ENCODE measurements around the gene ACIN1.

Gene ACIN1

DNA sequence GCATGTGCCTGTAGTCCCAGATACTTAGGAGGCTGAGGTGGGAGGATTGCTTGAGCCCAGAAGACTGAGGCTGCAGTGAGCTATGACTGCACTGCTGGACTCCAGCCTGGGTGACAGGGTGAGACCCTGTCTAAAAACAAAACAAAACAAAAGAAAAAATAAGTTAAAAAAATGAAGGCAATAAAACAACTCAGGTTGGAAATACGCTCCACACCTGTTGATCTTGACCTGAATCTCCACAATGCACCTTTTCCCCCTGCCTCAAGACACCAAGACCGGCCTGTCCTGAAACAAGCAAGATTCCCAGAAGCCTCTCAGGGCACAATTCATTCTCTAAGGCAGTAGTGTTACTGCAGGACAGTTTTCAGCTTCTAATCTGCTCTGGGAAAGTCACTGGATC lies 44.9 kb upstream of the ACIN1 start:
- no peak overlapping the region for H3K4me3 ChIP-seq (ENCODE audit: control insufficient read depth, low read depth, low read length)
- TF ChIP-seq, protein P1, sequence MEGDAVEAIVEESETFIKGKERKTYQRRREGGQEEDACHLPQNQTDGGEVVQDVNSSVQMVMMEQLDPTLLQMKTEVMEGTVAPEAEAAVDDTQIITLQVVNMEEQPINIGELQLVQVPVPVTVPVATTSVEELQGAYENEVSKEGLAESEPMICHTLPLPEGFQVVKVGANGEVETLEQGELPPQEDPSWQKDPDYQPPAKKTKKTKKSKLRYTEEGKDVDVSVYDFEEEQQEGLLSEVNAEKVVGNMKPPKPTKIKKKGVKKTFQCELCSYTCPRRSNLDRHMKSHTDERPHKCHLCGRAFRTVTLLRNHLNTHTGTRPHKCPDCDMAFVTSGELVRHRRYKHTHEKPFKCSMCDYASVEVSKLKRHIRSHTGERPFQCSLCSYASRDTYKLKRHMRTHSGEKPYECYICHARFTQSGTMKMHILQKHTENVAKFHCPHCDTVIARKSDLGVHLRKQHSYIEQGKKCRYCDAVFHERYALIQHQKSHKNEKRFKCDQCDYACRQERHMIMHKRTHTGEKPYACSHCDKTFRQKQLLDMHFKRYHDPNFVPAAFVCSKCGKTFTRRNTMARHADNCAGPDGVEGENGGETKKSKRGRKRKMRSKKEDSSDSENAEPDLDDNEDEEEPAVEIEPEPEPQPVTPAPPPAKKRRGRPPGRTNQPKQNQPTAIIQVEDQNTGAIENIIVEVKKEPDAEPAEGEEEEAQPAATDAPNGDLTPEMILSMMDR (conservative IDR thresholded peaks at IDR 0.05; ENCODE audit: control insufficient read depth, insufficient read depth, low read depth, low read length): no peak
- DNase-seq (ENCODE audit: low read depth): no peak

DNA sequence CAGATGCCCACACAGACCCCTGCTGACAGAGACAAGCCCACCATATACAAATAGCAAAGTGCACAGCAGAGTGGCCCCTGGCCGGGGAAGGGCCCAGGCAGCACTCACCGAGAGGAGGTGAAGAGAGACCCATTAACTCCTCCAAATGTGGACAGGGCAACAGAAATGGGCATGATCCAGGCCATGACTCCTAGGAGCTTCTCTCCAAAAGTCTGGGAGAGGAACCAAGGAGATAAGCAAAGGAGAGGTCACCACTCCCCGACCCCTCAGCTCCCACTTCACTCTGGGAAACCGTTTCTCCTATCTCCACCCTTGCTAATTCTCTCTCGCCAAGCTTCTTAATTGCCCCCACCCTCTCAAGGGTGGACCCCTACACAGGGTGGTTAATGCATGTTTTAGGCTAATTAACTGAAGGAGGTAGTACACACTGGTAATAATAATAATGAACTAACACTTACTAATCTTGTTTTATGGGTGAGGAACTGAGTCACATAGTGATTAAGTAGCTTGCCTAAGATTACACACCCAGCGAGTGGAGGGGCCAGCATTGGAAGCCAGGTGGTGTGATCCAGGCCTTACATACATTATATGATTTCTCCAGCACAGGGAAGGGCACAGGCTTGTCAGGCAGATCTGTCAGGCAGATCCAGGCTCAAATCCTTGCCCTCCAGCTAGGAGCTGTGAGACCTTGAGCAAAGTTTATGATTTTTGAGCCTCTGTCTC lies 43.0 kb upstream of the ACIN1 start:
- no peak overlapping the region for H3K4me3 ChIP-seq (ENCODE audit: control insufficient read depth, low read depth, low read length)
- TF ChIP-seq, protein P1 (conservative IDR thresholded peaks at IDR 0.05; ENCODE audit: control insufficient read depth, insufficient read depth, low read depth, low read length): no peak
- peak; percentile 32 for DNase-seq (ENCODE audit: low read depth)

- no peak for DNase-seq (ENCODE audit: low read depth)
- H3K4me3 ChIP-seq (ENCODE audit: control insufficient read depth, low read depth, low read length): no peak overlapping the region
- TF ChIP-seq, protein P1 (conservative IDR thresholded peaks at IDR 0.05; ENCODE audit: control insufficient read depth, insufficient read depth, low read depth, low read length): no peak
Observed at GRCh38 chr14:23137192-23137812, 42.4 kb upstream of the ACIN1 start.

GRCh38 chr14:23136566-23137133 lies 41.7 kb upstream of the ACIN1 start:
- TF ChIP-seq, protein P1 (conservative IDR thresholded peaks at IDR 0.05; ENCODE audit: control insufficient read depth, insufficient read depth, low read depth, low read length): no peak
- no peak overlapping the region for H3K4me3 ChIP-seq (ENCODE audit: control insufficient read depth, low read depth, low read length)
- DNase-seq (ENCODE audit: low read depth): no peak

- no peak for DNase-seq (ENCODE audit: low read depth)
- H3K4me3 ChIP-seq (ENCODE audit: control insufficient read depth, low read depth, low read length): no peak overlapping the region
- TF ChIP-seq, protein P1 (conservative IDR thresholded peaks at IDR 0.05; ENCODE audit: control insufficient read depth, insufficient read depth, low read depth, low read length): no peak
Observed at GRCh38 chr14:23132970-23133369, 38.0 kb upstream of the ACIN1 start.

DNA sequence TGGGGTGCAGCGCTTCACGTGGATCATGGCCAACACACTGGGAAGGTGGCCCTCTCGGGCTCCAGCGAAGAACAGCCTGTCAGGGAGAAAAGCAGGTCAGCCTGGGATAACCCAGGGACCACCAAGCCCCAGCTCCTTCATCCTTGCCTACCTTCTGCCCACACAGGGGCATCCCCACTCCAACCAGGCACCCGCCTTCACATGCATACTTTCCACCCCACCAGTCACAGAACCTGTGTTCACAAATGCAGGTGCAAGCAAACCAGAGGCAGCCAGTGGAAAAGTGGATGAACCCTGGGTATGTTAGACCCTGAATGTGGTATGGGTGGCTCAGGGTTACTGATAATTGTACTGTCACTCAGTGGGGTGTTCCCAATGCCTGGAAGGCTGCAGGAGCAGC lies 36.5 kb upstream of the ACIN1 start:
- H3K4me3 ChIP-seq (ENCODE audit: control insufficient read depth, low read depth, low read length): no peak overlapping the region
- no peak for DNase-seq (ENCODE audit: low read depth)
- TF ChIP-seq, protein P1 (conservative IDR thresholded peaks at IDR 0.05; ENCODE audit: control insufficient read depth, insufficient read depth, low read depth, low read length): no peak

Data from fibroblast of mammary gland (primary cell).